K562 (cell line): ENCODE measurements around the gene AKT3. TPM values are rescaled to one million over a fixed set of nuclear protein-coding genes. Genes with fewer than 3 reads are reported as not detected.

Source experiments
- ATAC-seq: fragments of 200-7000 bp; cut with Tn5 transposase; 3 replicates; pipeline ENCODE4 v1.9.1; 2020; ENCODE audit warnings: moderate library complexity
- BruUV-seq: library from RNA; stranded (reverse); fragments of 400-500 nt; replicated peaks from 2 replicates; lab custom pipeline; 2021; lab: Mats Ljungman, UMichigan
- CTCF ChIA-PET: fragments of 300-600 bp; formaldehyde crosslinking; extraction: SDS; loops from one replicate; lab custom pipeline; 2021; ENCODE audit warnings: low intra/inter-chr PET ratio; lab: Yijun Ruan, JAX
- POLR2A ChIA-PET: fragments of 300-600, 350-650 bp; sonication (Branson Sonifier 250); formaldehyde crosslinking; extraction: SDS; loops from one replicate; lab custom pipeline; 2021; ENCODE audit warnings: antibody characterized with exemption, inconsistent platforms; lab: Yijun Ruan, JAX
- DNase-seq, 4 experiments: peaks; one replicate each; pipeline versions ENCODE4 v3.0.0 to v3.0.0-alpha.2; 2011 to 2018; ENCODE audit warnings: low spot score in 3 of 4, mixed read lengths in 3 of 4; ENCODE audit errors: extremely low read depth in 1 of 4
- FAIRE-seq: peaks from 2 replicates; lab custom pipeline; 2011; peaks lifted over from hg19 to GRCh38; lab: Jason Lieb, UNC
- H2AFZ ChIP-seq: 2 replicates; pipeline ENCODE4 v1.6.0; 2011; ENCODE audit warnings: low read depth, low read length, control low read depth, inconsistent platforms
- H3K27ac ChIP-seq: fragments of 200-600 bp; 3 replicates; pipeline ENCODE4 v1.8.0; 2011; ENCODE audit warnings: low read depth, mild to moderate bottlenecking, control low read depth, inconsistent platforms, low read length, moderate library complexity, mixed read lengths; ENCODE audit errors: extremely low read depth
- H3K27me3 ChIP-seq, 2 experiments: fragments of 300-600 bp in 1 of 2; 2 replicates in 1 of 2; 3 replicates in 1 of 2; pipeline versions ENCODE4 v1.6.0 to v1.8.0; 2011; ENCODE audit warnings: inconsistent platforms in 2 of 2, low read length in 2 of 2, mild to moderate bottlenecking in 1 of 2, mixed read lengths in 1 of 2, moderate library complexity in 1 of 2; ENCODE audit not compliant: control insufficient read depth in 2 of 2, insufficient read depth in 2 of 2
- H3K36me3 ChIP-seq: fragments of 300-600 bp; 3 replicates; pipeline ENCODE4 v1.8.0; 2011; ENCODE audit warnings: mild to moderate bottlenecking, low read length, inconsistent platforms; ENCODE audit not compliant: control insufficient read depth, insufficient read depth
- H3K4me1 ChIP-seq, 2 experiments: fragments of 200-600 bp in 1 of 2; replicated peaks in 1 of 2; 2 replicates in 1 of 2; 3 replicates in 1 of 2; pipeline versions ENCODE4 v1.5.1 to v1.8.0; 2011; ENCODE audit warnings: inconsistent platforms in 2 of 2, low read length in 2 of 2, mild to moderate bottlenecking in 1 of 2, mixed read lengths in 1 of 2, moderate library complexity in 1 of 2; ENCODE audit not compliant: control insufficient read depth in 2 of 2, insufficient read depth in 2 of 2
- H3K4me2 ChIP-seq: 2 replicates; pipeline ENCODE4 v1.6.1; 2011; ENCODE audit warnings: low read length, control low read depth, inconsistent platforms, mixed read lengths; ENCODE audit not compliant: insufficient read depth
- H3K4me3 ChIP-seq: fragments of 200-600 bp; sonication (generic), shearing (Covaris generic); 2 replicates; pipeline ENCODE4 v1.5.1; 2016; ENCODE audit warnings: control low read depth, inconsistent platforms
- H3K79me2 ChIP-seq: fragments of 200-600 bp; 3 replicates; pipeline ENCODE4 v1.8.0; 2011; ENCODE audit warnings: low read length, inconsistent platforms; ENCODE audit not compliant: control insufficient read depth, insufficient read depth
- H3K9ac ChIP-seq, 2 experiments: 2 replicates each; pipeline versions ENCODE4 v1.6.0 to v1.6.1; 2011; ENCODE audit warnings: low read depth in 2 of 2, low read length in 2 of 2, control low read depth in 1 of 2, inconsistent platforms in 1 of 2, mild to moderate bottlenecking in 1 of 2, mixed read lengths in 1 of 2; ENCODE audit not compliant: insufficient read depth in 1 of 2
- H3K9me1 ChIP-seq: one replicate; pipeline ENCODE4 v1.6.0; 2011; ENCODE audit warnings: inconsistent platforms, mild to moderate bottlenecking, low read length, moderate library complexity; ENCODE audit not compliant: control insufficient read depth, insufficient read depth
- H3K9me3 ChIP-seq: replicated peaks from 2 replicates; pipeline ENCODE4 v1.5.1; 2011; ENCODE audit warnings: low read depth, low read length, inconsistent platforms; ENCODE audit not compliant: control insufficient read depth, insufficient read depth
- H4K20me1 ChIP-seq: replicated peaks from 2 replicates; pipeline ENCODE4 v1.6.1; 2011; ENCODE audit warnings: low read length, inconsistent platforms, mixed read lengths; ENCODE audit not compliant: control insufficient read depth, insufficient read depth
- CREM ChIP-seq: IDR thresholded peaks from 2 replicates; pipeline ENCODE4 v1.6.1; 2014; ENCODE audit warnings: antibody characterized with exemption, low read depth
- HNRNPH1 ChIP-seq: fragments of 200-400 bp; formaldehyde crosslinking; optimal IDR thresholded peaks from 2 replicates; pipeline ENCODE3; 2017; ENCODE audit warnings: low read depth, mild to moderate bottlenecking, low read length, moderate library complexity
- PHF21A ChIP-seq: fragments of 450-650 bp; IDR thresholded peaks from 2 replicates; pipeline ENCODE4 v1.6.1; 2017; ENCODE audit warnings: low read depth, borderline replicate concordance
- POLR3G ChIP-seq: IDR thresholded peaks from 2 replicates; pipeline ENCODE4 v1.6.1; 2011; ENCODE audit not compliant: insufficient read length, insufficient replicate concordance; ENCODE audit errors: extremely low read depth
- RBFOX2 ChIP-seq: fragments of 200-400 bp; formaldehyde crosslinking; IDR thresholded peaks from 2 replicates; pipeline ENCODE4 v1.6.1; 2017; ENCODE audit warnings: low read depth, mild to moderate bottlenecking, low read length, moderate library complexity
- SIN3B ChIP-seq: fragments of 450-650 bp; IDR thresholded peaks from 2 replicates; pipeline ENCODE4 v1.6.1; 2017; ENCODE audit warnings: low read depth, mild to moderate bottlenecking, moderate library complexity
- U2AF1 ChIP-seq: fragments of 200-400 bp; formaldehyde crosslinking; optimal IDR thresholded peaks from 2 replicates; pipeline ENCODE3; 2017; ENCODE audit warnings: mild to moderate bottlenecking, low read depth, low read length, moderate library complexity
- ZNF274 ChIP-seq: IDR thresholded peaks from 2 replicates; pipeline ENCODE4 v1.6.1; 2011; ENCODE audit warnings: low read depth, mild to moderate bottlenecking, low read length, moderate library complexity, borderline replicate concordance
- ZNF561 ChIP-seq: fragments of 450-650 bp; formaldehyde crosslinking; conservative IDR thresholded peaks from 2 replicates; pipeline ENCODE4 v1.4.0; 2020; ENCODE audit warnings: mild to moderate bottlenecking, moderate library complexity
- WGBS: fragments of 100-300 bp; shearing (Covaris generic); methylation state at CpG from one replicate; pipeline ENCODE4 v1.1.6; 2016; ENCODE audit warnings: low coverage, mixed read lengths; ENCODE audit not compliant: insufficient coverage; ENCODE audit errors: missing lambda C conversion rate; 5-methylcytosine and 5-hydroxymethylcytosine counted together
- in situ Hi-C: fragments of 300-500 bp; cut with MboI; formaldehyde crosslinking; loops from 4 replicates; pipeline ENCODE4 v1.15.0; 2018; ENCODE audit warnings: inconsistent platforms, mixed read lengths
- intact Hi-C: fragments of 100-400 bp; cut with micrococcal nuclease; formaldehyde crosslinking; loops from 2 replicates; pipeline ENCODE4 v1.14.2; 2022
- polyA plus RNA-seq, 8 experiments: library from polyadenylated mRNA; depleted of rRNA in 4 of 8; stranded (reverse) in 5 of 8; unstranded in 3 of 8; fragments of >200 nt; fragmentation: Nextera tagmentation in 2 of 8; fragmentation: Illumina TruSeq in 1 of 8; extraction: Ambion mirVana in 2 of 8; extraction: Trizol in 1 of 8; gene quantifications; 2 replicates each; pipeline versions ENCODE4 v1.2.1 to v1.2.3, GENCODE V29; 2011 to 2014; ENCODE audit warnings: inconsistent platforms in 1 of 8, missing spikeins in 1 of 8
- total RNA-seq, 7 experiments: library from RNA; depleted of rRNA in 6 of 7; stranded (reverse); fragments of >200 nt in 6 of 7; fragmentation: Illumina TruSeq in 2 of 7; extraction: Trizol in 2 of 7; gene quantifications; 2 replicates each; pipeline versions ENCODE4 v1.2.1 to v1.2.3, GENCODE V29; 2011 to 2021; ENCODE audit warnings: low replicate concordance in 1 of 7

Gene AKT3
- total and polyA plus RNA-seq, 9 of the 15 experiments (the other 6 are each of a cell fraction or from before 2014, with no cell fraction given): 0.04 to 0.54 (median 0.18) TPM; not detected in 1

- no peak for TF ChIP-seq CREM
- no peak for TF ChIP-seq ZNF274
- no peak for TF ChIP-seq ZNF561 (CRISPR knock-in tag)
- no peak for TF ChIP-seq RBFOX2
- no peak for TF ChIP-seq HNRNPH1
- TF ChIP-seq U2AF1: no peak
- TF ChIP-seq SIN3B: no peak
- TF ChIP-seq POLR3G: no peak
- no peak for TF ChIP-seq PHF21A
- in situ Hi-C loops (no loop called here), intact Hi-C loops (loop anchor here (10.0 kb wide), 1 partner anchor 369 kb away; no protein-coding TSS in a partner anchor)
- Histone ChIP-seq H3K27ac (no peak overlapping the region), H3K9ac (no peak overlapping the region), H3K79me2 (no peaks in the 10 kb centered on the region), H4K20me1 (no peaks in the 10 kb centered on the region), H3K27me3 (no peaks in the 10 kb centered on the region), H3K4me1 (no peaks in the 10 kb centered on the region), H3K36me3 (no peaks in the 10 kb centered on the region), H3K4me2 (no peak overlapping the region), H2AFZ (no peak overlapping the region), H3K9me3 (no peaks in the 10 kb centered on the region), H3K9me1 (no peaks in the 10 kb centered on the region), H3K4me3 (no peak overlapping the region)
- no TSS peak for BruUV-seq
- FAIRE-seq: no peak
- ATAC-seq: no peak
- ChIA-PET CTCF (no interaction called here), POLR2A (no interaction called here)
- DNase-seq: no peak
- 3% methylated on average over 2 of the region's 2 CpGs for WGBS
These were observed 84.4 kb downstream of the AKT3 start for GRCh38 chr1:243765676-243766075.
